ENCODE data around the gene MPPED2. TPM values are rescaled to one million over a fixed set of nuclear protein-coding genes. Genes with fewer than 3 reads are reported as not detected.

Gene MPPED2
- total RNA-seq, 1 donor from 2014 or later = 0.42 TPM

- no peaks in the 10 kb centered on the region for H3K27me3 ChIP-seq (ENCODE audit: control insufficient read depth, insufficient read depth, low read length)
- no peaks in the 10 kb centered on the region for H3K36me3 ChIP-seq (ENCODE audit: control insufficient read depth, insufficient read depth, low read length)
- no peak for DNase-seq (ENCODE audit: low read depth)
- no peak for TF ChIP-seq CTCF (IDR thresholded peaks at IDR 0.05; ENCODE audit: insufficient read depth, low read length, poor library complexity, severe bottlenecking)
- no peak overlapping the region for H3K4me3 ChIP-seq (ENCODE audit: low read depth, low read length)
Observed at GRCh38 chr11:30459821-30460220, 126.3 kb downstream of the MPPED2 start.

GRCh38 chr11:30459306-30459705 is 126.8 kb downstream of the MPPED2 start:
- TF ChIP-seq CTCF (IDR thresholded peaks at IDR 0.05; ENCODE audit: insufficient read depth, low read length, poor library complexity, severe bottlenecking) = no peak
- DNase-seq (ENCODE audit: low read depth) = no peak

GRCh38 chr11:30458541-30458940 is 127.6 kb downstream of the MPPED2 start:
- TF ChIP-seq CTCF (IDR thresholded peaks at IDR 0.05; ENCODE audit: insufficient read depth, low read length, poor library complexity, severe bottlenecking) = no peak
- Histone ChIP-seq H3K36me3 (ENCODE audit: control insufficient read depth, insufficient read depth, low read length) (no peaks in the 10 kb centered on the region), H3K27me3 (ENCODE audit: control insufficient read depth, insufficient read depth, low read length) (no peaks in the 10 kb centered on the region), H3K4me3 (ENCODE audit: low read depth, low read length) (no peak overlapping the region)
- no peak for DNase-seq (ENCODE audit: low read depth)

More at GRCh38 chr11:30459306-30459705, 126.8 kb downstream of the MPPED2 start:
- Histone ChIP-seq H3K27me3 (ENCODE audit: control insufficient read depth, insufficient read depth, low read length) (no peaks in the 10 kb centered on the region), H3K36me3 (ENCODE audit: control insufficient read depth, insufficient read depth, low read length) (no peaks in the 10 kb centered on the region), H3K4me3 (ENCODE audit: low read depth, low read length) (no peak overlapping the region)

- H3K27me3 ChIP-seq (ENCODE audit: control insufficient read depth, insufficient read depth, low read length) = no peaks in the 10 kb centered on the region
- no peak for TF ChIP-seq CTCF (IDR thresholded peaks at IDR 0.05; ENCODE audit: insufficient read depth, low read length, poor library complexity, severe bottlenecking)
- no peak for DNase-seq (ENCODE audit: low read depth)
Observed at GRCh38 chr11:30457087-30457486, 129.1 kb downstream of the MPPED2 start.

GRCh38 chr11:30455025-30455424 is 131.1 kb downstream of the MPPED2 start:
- Histone ChIP-seq H3K36me3 (ENCODE audit: control insufficient read depth, insufficient read depth, low read length) (no peaks in the 10 kb centered on the region), H3K4me3 (ENCODE audit: low read depth, low read length) (no peak overlapping the region), H3K27me3 (ENCODE audit: control insufficient read depth, insufficient read depth, low read length) (no peaks in the 10 kb centered on the region)
- no peak for TF ChIP-seq CTCF (IDR thresholded peaks at IDR 0.05; ENCODE audit: insufficient read depth, low read length, poor library complexity, severe bottlenecking)
- no peak for DNase-seq (ENCODE audit: low read depth)

More at GRCh38 chr11:30457087-30457486, 129.1 kb downstream of the MPPED2 start:
- Histone ChIP-seq H3K4me3 (ENCODE audit: low read depth, low read length) (no peak overlapping the region), H3K36me3 (ENCODE audit: control insufficient read depth, insufficient read depth, low read length) (no peaks in the 10 kb centered on the region)

GRCh38 chr11:30454541-30454940 is 131.6 kb downstream of the MPPED2 start:
- no peak for TF ChIP-seq CTCF (IDR thresholded peaks at IDR 0.05; ENCODE audit: insufficient read depth, low read length, poor library complexity, severe bottlenecking)
- no peak for DNase-seq (ENCODE audit: low read depth)
- Histone ChIP-seq H3K36me3 (ENCODE audit: control insufficient read depth, insufficient read depth, low read length) (no peaks in the 10 kb centered on the region), H3K27me3 (ENCODE audit: control insufficient read depth, insufficient read depth, low read length) (no peaks in the 10 kb centered on the region), H3K4me3 (ENCODE audit: low read depth, low read length) (no peak overlapping the region)
